ENCODE measurements around the gene CCDC177. TPM values are rescaled to one million over a fixed set of nuclear protein-coding genes. Genes with fewer than 3 reads are reported as not detected.

Gene CCDC177
- total RNA-seq, 2 experiments from 2014 or later = not detected

- TF ChIP-seq EZH2phosphoT487 (IDR thresholded peaks at IDR 0.05; ENCODE audit: borderline replicate concordance, low read depth, low read length) (no peak), CTCF (conservative IDR thresholded peaks at IDR 0.05; ENCODE audit: low read length) (no peak)
- intact Hi-C loops (cut with micrococcal nuclease; ENCODE audit: unreplicated experiment) = loop anchor here (1.0 to 10.0 kb wide), 5 partner anchors 52 to 1190 kb away; partner anchors contain the start of genes ERH, MAP3K9, SLC39A9 and TTC9
- peak overlapping the region; percentile 99 for H3K27ac ChIP-seq (ENCODE audit: low read depth, low read length, poor library complexity, severe bottlenecking)
- H3K4me1 ChIP-seq (ENCODE audit: insufficient read depth, low read length, poor library complexity, severe bottlenecking) = peaks cover 75% of the 10 kb centered on the region
- no peak overlapping the region for H2AFZ ChIP-seq (ENCODE audit: low read length)
- peaks cover 63% of the 10 kb centered on the region for H3K36me3 ChIP-seq (ENCODE audit: insufficient read depth, low read length)
- no peak for DNase-seq (ENCODE audit: low spot score)
- peaks cover 77% of the 10 kb centered on the region for H3K79me2 ChIP-seq (ENCODE audit: insufficient read depth, low read depth, low read length)
- no peaks in the 10 kb centered on the region for H3K9me2 ChIP-seq (ENCODE audit: insufficient read depth, low read length)
- ChIA-PET CTCF (ENCODE audit: unreplicated experiment) (no interaction called here), POLR2A (interaction anchor here (0.7 to 3.8 kb wide), 9 partner anchors 8 to 152 kb away, joined by 3 to 22 read pairs (median 4); partner anchors contain the start of gene SRSF5)
- H4K20me1 ChIP-seq (ENCODE audit: insufficient read depth, low read length) = peaks cover 33% of the 10 kb centered on the region
- H3K4me2 ChIP-seq (ENCODE audit: low read length) = peak overlapping the region; percentile 97
- BruUV-seq (replicated peaks) = no TSS peak
- H3K9me3 ChIP-seq (ENCODE audit: low read length) = peaks cover 6% of the 10 kb centered on the region; the same call in 1 of the 2 replicates
- H3K4me3 ChIP-seq (ENCODE audit: low read depth, low read length, poor library complexity, severe bottlenecking) = peak overlapping the region; percentile 78
Observed at GRCh38 chr14:69615121-69615495, 40.4 kb upstream of the CCDC177 start.

DNA sequence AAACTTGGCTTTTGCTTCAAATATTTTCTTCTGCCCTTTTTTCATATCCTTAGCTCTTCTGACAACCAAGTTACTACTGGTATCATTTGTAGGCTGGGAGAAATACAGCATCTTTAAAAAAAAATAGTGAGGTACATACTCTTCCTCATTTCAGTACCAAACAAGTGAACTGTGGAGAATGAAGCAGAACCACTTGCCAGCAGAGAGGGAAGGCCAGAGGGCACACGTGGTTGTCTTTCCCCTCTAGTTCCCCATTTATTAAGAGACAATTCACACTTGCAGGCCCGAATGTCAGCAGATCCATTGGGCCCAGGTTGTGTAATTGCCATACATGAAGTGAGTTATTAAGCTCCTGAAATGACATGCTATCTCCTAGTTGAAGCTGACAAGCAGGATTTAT is 39.9 kb upstream of the CCDC177 start:
- Histone ChIP-seq H3K4me3 (ENCODE audit: low read depth, low read length, poor library complexity, severe bottlenecking) (peak overlapping the region; percentile 78), H3K27ac (ENCODE audit: low read depth, low read length, poor library complexity, severe bottlenecking) (peak overlapping the region; percentile 99), H3K36me3 (ENCODE audit: insufficient read depth, low read length) (peaks cover 58% of the 10 kb centered on the region), H3K79me2 (ENCODE audit: insufficient read depth, low read depth, low read length) (peaks cover 72% of the 10 kb centered on the region), H3K4me1 (ENCODE audit: insufficient read depth, low read length, poor library complexity, severe bottlenecking) (peaks cover 75% of the 10 kb centered on the region), H2AFZ (ENCODE audit: low read length) (no peak overlapping the region), H3K9me3 (ENCODE audit: low read length) (peaks cover 6% of the 10 kb centered on the region; the same call in 1 of the 2 replicates), H3K9me2 (ENCODE audit: insufficient read depth, low read length) (no peaks in the 10 kb centered on the region), H4K20me1 (ENCODE audit: insufficient read depth, low read length) (peaks cover 29% of the 10 kb centered on the region), H3K4me2 (ENCODE audit: low read length) (peak overlapping the region; percentile 97)
- DNase-seq (ENCODE audit: low spot score) = peak; percentile 90
- POLR2A ChIA-PET = interaction anchor here (0.7 to 3.8 kb wide), 9 partner anchors 9 to 153 kb away, joined by 3 to 22 read pairs (median 4); partner anchors contain the start of gene SRSF5
- CTCF ChIA-PET (ENCODE audit: unreplicated experiment) = interaction anchor here (0.5 kb wide), 1 partner anchor 24 kb away, joined by 3 read pairs; no protein-coding TSS in a partner anchor
- BruUV-seq (replicated peaks) = no TSS peak
- TF ChIP-seq CTCF (conservative IDR thresholded peaks at IDR 0.05; ENCODE audit: low read length) (no peak), EZH2phosphoT487 (IDR thresholded peaks at IDR 0.05; ENCODE audit: borderline replicate concordance, low read depth, low read length) (no peak)
- intact Hi-C loops (cut with micrococcal nuclease; ENCODE audit: unreplicated experiment) = loop anchor here (1.0 to 10.0 kb wide), 8 partner anchors 39 to 1190 kb away; partner anchors contain the start of genes MAP3K9, SRSF5, TTC9 and ZFP36L1
